HS-5 (cell line): ENCODE data around the gene TTC34.

Experiments
- DNase-seq: peaks from one replicate; pipeline ENCODE4 v3.0.0-alpha.2; 2012; ENCODE audit warnings: low read depth

TTC34 gene

DNA sequence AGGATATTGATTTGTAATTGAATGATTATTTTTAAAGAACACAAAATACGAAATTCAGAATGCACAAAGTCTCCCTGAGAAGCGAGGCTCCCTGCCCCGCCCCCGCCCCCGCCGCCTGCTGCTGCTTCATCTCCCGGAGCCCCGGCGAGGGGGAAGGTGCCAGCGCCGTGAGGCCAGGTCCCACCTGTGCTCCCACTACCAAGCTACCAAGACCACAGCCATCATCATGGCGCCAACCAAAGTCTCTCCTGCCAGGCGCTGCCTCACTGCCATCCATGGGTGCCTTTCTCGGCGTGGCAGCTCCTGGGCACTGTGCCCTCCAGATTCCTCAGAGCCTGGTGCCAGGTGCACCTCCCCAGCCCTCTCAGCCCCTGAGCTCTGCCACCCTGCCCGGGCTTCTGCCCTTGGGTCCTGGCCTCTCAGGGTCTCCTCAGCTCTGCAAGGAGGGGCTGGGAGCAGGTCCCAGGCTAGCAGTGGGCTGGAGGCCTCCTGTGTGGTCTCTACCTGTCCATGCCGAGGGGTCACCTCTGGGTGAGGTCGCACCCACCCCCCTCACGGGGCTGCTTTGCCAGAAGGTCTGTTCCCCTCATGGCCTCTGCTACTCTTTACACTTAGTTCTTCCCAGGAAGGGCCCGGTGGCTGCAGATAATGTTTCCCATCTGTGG lies 29.4 kb upstream of the TTC34 start:
- no peak for DNase-seq

DNA sequence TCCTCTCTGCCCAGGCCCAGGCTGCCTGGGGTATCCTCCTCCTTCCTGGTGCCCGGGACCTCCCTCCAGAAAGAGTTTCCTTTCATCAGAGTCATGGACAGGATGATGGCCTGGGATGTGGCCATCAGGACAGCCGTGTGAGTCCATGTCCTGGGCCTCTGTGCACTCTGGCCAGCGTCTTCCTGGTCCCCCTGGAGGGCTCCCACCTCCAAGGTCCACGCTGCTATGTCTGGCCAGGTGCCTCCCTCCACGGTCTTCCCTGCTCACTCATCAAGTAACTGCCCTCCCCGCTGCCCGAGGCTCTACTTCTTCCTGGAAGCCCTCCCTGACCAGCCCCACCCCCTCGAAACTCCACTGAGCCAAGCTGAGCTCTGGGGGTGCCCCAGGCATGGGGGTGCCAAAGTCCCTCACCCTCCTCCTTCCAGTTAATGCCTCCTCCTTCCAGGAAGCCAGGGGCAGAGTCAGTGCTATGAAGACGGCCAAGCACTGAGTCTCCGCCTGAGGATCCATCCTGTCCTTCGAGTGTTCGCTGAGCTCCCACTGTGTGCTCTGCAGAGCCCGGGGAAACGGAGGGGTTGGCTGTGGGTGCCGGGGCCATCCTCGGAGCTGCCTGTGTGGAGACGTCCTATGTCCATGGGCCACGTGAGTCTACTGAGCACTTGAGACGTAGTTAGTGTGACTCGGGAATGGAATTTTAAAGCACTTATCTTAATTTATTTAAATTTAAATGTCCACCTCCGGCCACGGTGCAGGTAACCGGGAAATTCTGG lies 28.5 kb upstream of the TTC34 start:
- no peak for DNase-seq

DNA sequence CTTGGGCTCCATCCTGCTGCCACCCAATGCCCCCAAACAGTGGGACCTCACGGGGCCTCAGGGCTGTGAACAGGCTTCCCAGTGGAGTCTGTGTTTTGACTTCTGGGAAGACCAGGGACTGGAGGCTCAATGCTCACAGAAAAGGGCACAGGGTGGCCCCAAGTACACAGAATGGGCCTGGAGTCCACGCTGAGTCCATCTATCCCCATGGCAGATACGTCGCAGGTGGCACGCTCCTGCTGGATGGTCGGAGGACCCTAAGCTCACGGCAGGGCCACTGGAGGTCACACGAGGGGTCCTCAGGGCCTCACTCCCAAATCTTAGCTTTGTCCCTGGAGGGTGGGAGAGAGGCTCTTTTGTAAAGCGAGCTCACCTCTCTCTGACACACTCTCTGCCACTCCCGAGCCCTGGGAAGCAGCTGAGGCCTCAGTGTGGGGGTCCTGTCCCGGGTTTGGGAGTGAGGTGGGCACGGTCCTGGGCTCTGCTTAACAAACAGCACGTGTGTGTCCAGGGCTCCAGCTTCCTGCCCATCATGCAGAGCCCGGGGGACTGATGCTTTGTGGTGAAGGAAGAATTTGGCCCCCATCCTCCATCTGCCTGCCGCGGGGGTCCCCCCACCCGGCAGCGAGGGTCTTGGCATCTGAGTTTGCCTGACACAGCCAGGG lies 27.2 kb upstream of the TTC34 start:
- DNase-seq: no peak

DNA sequence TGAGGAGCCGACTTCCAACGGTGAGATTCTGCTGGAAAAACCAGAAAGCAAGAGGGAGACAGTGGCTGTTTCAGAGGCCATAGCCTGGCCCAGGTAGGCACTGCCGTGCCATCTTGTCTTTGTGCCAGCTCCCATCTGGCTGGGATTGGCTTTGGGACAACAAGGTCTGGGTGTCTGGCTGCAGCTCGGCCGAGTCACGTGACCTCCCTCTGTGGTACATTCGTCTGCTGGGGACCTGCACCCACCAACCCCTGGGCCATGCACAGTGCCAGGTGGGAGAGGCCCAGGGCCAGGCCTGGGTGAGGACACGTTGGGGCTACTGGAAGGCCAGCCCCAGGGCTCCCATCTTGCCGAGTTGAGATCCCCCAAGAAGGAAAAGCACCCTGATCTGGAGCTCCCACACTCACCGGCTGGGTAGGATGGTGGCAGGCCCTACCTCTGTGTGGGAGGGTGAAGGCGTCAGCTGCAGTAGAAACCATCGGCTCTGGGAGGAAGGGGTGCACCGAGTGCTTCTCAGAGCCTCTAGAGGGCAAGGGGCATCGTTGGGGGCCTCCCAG lies 25.3 kb upstream of the TTC34 start:
- no peak for DNase-seq

DNA sequence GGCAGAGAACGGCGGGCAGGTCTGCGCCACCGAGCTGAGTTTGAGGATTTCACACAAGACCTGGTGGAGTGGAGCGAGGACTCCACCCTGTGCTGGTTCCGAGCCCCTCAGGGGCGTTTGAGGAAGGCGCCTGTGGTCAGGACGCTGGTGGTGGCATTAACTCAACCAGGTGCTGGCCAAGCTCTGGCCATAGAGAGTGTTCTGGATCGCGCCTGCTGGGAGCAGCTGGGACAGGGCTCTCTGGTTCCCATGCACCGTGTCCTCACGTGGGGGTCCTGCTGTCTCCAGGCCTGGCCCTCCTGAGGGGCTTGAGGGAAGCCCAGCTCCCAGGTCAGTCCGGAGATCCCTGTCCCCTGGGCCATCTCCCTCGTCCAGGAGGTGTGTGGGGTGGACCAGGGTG lies 24.8 kb upstream of the TTC34 start:
- no peak for DNase-seq

DNA sequence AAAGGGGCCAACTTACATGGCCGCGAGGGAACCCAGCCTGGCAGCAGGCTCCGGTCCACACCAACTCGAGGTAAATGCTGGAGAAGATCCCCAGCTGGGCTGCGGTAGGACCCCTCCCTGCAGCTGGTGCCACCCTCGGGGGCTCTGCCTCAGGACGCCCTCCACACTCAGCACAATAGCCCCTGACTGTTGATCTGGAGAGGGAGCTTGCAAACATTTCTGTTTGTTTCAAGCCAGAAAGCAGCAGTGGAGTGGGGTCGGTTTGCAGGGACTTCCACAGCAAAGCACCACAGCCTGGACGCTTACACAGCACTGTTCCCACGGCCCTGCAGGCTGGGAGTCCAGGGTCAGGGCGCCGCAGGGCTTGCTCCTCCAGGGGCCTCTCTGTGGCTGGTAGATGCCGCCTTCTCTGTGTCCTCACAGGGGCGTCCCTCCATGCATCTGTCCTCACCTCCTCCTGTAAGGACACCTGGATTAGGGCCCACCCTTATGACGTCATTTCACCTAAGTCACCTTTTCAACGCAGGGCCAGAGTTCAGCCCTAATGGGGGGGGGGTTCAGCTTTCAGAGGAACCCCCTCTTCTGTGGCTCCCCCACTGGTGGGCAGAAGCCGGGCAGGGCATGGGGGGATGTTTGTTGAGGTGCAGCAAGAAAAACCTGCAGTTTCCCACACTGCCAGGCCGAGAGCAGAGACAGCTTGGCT lies 24.1 kb upstream of the TTC34 start:
- no peak for DNase-seq

DNA sequence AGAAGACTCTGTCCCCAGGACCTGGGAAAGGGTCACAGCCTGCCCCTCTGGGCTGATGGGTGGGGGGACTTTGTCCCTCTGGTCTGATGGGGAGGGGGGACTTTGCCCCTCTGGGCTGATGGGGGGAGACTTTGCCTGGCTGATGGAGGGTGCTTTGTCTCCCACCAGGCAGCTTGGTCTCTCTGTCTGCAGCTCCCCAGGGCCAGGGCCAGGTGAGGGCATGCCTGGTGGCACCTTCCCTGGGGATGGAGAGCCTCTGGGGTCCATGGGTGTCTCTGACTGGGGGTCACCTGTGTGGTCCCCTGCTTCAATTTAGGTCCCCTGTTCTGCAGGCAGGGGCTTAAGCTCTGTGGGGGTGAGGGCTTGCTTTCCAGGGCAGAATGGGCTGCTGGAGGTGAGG lies 23.5 kb upstream of the TTC34 start:
- no peak for DNase-seq

DNA sequence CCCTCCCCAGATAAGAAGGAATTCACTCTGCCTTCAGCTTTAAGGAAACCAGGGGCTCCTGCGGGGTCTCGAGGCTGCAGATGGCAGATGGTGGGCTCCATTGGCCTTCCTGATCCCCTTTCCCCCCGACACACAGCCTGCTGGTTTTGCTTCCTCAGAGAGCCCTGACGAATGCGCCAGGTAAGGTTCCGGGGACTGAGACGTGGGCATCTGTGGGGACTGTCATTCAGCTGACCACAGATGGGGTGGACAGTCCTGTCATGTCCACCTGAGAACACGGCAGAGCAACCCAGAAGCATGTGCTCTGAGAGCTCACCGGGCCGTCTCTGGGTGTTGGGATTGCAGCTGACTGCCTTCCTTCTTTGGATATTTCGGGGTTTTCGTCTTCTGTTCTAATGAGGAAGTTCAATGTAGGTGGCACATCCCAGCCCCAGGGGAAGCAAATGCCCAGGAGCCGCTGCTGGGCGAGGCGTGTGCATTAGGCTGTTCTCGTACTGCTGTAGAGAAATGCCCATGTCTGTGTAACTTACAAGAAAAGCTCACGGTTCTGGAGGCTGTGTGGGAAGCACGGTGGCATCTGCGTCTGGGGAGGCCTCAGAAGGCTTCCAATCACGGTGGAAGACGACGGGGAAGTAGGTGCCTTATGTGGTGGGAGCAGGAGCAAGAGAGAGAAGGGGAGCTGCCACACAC lies 22.6 kb upstream of the TTC34 start:
- DNase-seq: no peak

DNA sequence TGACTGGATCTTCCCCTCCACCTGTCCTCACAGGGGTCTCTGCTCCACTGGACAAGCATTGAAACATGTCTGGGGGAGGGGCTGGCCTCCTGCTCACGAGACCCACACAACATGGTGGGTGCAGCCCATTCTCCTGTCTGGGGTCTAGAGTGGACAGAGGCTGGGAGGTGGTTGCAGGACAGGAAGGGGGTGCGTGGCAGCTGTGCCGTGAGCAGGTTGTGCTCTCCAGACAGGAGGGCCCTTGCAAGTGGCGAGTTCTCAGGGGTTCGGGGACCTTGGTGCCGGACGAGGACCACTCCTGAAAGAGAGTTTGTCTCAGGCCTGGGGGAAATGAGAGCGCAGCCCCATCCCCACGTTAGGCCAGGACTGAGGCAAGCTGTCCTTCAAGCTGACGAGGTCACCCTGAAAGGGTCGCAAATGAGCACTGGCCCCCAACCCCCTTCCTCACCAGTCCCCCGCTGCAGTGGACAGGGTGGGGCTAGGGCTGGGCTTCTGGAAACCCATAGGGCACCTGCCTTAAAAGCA lies 21.2 kb upstream of the TTC34 start:
- DNase-seq: no peak

DNA sequence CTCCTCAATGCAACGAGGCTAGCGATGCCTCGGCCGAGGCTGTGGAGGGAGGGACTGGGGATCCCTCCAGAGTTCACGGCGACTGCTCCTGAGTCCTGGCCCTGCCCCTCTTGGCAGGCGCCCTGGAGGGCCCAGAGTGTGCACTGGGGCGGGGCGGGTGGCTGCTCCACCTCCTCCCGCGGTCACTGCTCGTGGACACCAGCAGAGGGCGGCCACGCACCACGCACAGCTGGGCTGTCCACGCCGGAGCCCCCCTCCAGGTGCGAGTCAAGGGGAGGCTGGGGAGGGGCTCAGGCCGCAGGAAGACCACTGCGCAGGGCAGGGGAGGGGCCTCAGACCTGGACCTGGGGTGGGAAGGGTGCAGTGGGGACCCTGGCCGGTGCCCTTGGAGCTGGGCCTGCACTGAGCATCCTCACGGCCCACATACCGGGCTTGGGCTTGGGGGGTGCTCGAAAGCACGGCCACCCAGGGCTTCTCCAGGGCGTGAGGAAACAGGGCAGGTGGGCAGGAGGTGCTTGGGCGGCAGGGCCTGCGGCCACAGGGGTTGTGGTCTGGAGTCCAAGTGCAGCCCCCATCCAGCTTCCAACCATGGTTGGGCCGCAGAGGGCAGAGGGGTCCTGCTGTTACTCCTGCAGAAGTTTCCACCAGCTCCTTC lies 20.6 kb upstream of the TTC34 start:
- DNase-seq: no peak

DNA sequence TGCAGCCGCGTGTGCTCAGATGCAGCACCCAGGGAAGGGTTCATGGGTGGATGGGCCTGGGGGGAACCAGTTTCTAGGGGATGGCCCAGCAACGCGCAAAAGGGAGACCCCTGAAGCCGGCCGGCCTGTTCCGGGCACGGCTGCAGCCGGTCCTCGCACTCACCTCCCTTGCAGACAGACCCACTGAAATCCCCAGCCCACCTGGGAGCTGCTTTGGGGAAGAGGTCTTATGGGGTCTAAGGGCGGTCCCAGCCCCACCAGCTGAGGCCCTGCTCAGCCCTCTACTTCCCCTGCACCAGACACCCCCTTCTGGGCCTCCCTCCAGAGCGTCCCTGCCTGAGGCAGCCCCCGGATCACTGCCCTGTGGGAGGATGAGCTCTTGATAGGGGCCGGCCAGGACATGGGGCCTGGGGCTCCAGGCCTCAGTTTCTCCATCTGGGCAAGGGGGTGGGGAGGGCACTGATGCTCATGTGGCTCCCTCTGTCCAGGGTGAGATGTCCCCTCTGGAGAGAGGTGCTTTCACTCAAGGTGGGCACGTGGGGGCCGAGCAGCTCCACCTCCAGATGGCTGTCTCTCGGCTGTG lies 20.0 kb upstream of the TTC34 start:
- DNase-seq: no peak

DNA sequence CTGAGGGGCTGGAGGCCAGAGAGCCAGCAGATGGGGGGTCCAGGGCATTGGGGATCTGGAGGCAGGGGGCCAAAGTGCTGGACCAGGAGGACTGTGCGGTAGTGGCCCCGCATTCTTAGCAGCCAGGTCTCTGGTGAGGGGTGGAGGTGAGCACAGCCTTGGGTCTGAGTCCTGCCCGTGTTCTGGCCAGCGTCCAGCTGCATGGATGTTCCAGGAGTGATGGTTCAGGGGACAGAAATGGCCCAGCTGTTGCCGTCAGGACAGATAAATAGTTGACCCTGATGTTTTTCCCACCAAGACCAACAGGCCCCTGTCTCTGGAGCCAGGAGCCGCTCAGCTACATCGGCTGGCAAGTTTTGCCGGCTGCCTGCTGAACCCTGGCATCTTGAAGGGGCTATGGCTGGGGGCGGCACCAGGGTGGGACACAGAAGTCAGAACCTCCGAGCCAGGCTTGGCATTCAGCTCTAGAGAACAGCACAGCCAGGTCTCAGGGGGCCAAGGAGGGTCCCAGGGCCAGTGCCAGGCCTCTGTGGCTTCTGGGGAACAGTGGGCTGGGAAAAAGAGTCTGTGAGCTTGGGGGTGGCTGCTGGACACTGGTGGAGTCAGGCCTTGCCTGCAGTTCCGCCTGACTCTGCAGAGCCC lies 19.4 kb upstream of the TTC34 start:
- no peak for DNase-seq

DNA sequence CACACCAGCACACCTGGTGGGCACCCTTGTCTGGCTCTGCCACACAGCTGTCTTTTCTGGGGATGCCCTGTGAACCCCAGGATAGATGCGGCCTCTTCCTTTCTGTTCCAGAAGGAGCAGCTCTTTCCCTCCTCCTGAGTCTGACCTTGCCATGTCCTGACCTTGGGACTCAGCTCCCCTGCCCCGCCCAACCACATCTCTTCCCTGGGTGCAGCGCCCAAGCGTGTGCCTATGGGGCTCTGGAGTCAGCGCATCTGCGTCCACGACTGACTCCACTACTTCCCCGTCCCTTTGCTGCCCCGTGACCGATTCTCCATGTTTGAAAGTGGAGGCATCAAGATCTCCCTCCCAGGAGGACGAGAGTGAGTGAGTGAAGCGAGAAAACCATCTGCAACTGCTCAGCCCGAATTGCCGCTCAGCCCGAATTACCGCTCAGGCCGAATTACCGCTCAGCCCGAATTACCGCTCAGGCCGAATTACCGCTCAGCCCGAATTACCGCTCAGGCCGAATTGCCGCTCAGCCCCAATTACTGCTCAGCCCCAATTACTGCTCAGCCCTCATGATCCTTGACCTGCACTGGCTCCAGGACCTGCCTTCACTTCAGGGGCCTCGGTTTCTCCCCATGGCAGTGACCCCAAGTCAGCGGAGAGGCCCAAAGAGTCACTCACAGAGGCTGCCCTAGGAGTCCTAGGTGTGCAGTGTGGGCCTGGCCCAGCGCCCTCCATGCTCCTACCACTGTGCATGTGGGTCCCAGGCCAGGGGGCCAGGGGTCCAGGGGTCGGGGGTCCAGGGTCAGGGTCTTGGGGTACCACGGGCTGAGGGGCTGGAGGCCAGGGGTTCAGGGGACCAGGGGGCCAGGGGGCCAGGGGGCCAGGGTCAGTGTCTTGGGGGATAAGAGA lies 18.6 kb upstream of the TTC34 start:
- DNase-seq: no peak

DNA sequence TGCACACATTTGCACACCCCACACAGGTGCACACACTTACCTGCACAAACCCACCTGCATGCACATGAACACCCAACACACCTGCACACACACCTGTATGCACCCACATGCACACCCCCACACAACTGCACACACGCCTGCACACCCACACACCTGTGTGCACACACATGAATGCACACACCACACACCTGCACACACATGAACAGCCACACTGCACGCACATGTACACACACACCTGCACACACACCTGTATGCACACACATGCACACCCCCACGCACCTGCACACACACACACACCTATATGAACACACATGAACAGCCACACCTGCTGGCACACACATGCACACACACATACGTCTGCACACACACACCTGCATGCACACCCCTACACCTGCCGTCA lies 17.9 kb upstream of the TTC34 start:
- no peak for DNase-seq

DNA sequence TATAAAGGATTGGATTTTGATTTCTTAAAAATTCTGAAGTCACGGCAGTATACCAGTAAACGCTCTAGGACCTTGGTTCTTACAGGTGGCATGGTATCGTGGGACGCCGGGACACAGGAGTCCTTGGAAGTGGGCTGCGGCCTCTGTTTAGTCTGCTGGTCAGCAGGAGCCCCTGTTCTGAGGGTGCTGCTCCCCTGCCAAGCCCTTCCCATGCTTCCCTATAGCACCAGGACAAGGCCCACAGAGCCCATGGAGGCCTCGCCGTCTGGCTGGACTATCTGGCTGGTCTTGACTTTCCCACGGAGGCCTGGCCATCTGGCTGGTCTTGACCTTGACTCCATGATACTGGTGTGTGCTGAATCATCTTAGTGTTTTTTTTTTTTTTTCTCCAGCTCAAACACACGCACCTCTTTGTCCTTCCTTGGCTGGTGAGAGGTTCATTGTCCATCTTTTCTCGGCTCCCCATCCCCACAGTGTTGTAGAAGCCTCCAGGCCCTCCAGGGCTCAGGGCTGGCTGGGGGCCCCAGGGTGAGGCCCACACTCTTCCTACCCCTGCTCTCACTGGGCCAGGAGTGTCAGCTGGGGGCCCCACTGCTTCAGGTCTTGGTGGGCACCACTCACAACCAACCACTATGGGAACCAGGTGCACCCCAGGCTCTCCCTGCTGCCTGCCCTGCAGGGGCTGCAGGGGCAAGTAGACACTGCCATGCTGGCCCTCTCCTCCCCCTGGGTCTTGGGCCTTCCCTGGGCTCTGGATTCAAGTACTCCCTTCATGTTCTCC lies 16.5 kb upstream of the TTC34 start:
- no peak for DNase-seq

DNA sequence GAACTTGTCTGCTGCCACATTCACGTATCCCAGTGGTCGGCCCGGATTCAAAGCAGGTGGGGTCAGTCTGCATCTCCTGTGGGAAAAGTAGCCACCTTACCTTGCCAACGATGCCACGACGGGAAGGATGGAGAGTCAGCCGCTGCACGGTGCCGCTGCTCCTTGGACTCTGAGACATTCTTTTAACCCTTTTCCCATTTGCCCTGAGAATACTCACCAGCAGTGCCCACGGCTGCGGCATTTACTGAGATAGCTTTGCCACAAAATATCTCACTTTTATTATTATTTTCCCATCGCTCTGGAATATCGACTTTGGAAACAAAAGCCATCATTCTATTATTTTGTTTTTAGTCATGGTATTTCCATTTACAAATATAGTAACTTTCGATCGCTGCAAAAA lies 15.3 kb upstream of the TTC34 start:
- no peak for DNase-seq

DNA sequence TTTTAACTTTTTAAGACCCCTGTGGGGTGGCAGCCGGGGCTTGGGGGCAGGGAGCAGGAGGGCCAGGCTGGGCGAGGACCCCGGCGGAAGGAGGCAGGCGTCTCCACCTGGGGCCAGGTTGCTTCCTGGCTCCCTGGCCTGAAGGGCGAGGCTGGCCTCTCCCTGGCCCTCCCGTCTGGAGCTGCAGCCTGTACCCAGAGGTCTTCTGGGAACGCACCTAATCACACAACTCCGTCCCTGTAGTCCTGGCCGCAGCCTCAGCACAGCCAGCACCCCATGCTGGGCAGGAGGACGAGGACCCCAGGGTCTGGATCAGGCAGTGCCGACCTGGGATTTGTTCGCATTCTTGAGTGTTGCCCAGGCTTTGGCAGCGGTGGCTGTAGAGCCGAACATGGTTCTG lies 14.1 kb upstream of the TTC34 start:
- no peak for DNase-seq

DNA sequence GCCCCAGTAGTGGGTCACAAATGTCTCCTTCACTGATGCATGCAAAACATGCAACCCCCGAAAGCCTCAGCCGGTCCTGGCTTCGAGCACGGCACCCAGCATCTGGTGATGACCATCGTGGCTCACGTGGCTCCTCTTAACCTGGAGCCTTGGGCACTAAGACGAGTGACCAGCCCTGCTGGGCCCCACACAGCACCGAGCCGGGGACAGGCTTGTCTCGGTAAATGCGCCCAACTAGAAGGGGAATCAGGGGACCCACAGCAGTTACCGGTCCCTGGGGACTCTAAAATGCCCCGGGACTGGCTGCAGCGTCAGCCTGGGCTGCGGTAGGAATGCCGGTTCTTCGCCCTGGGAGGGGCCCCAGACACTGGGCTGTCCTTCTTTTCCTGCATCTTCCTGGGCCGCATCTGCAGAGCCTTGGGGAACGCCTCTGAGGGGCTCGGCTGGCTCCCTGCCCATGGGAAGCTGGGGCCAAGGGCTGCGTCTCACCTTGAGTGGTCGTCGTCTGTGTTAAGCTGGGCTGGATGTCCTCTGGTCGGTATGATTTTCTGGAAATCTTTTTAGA lies 13.1 kb upstream of the TTC34 start:
- no peak for DNase-seq
